Posterior cingulate gyrus (tissue), 11 donors: Measurements from ENCODE around the gene TMEM97.

Experiments
- DNase-seq, 10 donors: peaks; one replicate each; pipeline versions ENCODE4 v3.0.0 to v3.0.0-alpha.2; 2020 to 2021; ENCODE audit warnings: mixed read lengths in 3 of 10
- intact Hi-C: fragments of 100-400 bp; cut with DNase I; formaldehyde crosslinking; loops from one replicate; pipeline ENCODE4 v1.15.1; 2023

The TMEM97 gene

GRCh38 chr17:28315846-28316705 is 2.9 kb upstream of the TMEM97 start:
- DNase-seq = peak in 1 of 10 donors; percentile 38
- intact Hi-C loops = no loop called here

- intact Hi-C loops = no loop called here
- DNase-seq = peak in 1 of 10 donors; percentile 65
Observed at GRCh38 chr17:28317099-28317965, 1.7 kb upstream of the TMEM97 start.

DNA sequence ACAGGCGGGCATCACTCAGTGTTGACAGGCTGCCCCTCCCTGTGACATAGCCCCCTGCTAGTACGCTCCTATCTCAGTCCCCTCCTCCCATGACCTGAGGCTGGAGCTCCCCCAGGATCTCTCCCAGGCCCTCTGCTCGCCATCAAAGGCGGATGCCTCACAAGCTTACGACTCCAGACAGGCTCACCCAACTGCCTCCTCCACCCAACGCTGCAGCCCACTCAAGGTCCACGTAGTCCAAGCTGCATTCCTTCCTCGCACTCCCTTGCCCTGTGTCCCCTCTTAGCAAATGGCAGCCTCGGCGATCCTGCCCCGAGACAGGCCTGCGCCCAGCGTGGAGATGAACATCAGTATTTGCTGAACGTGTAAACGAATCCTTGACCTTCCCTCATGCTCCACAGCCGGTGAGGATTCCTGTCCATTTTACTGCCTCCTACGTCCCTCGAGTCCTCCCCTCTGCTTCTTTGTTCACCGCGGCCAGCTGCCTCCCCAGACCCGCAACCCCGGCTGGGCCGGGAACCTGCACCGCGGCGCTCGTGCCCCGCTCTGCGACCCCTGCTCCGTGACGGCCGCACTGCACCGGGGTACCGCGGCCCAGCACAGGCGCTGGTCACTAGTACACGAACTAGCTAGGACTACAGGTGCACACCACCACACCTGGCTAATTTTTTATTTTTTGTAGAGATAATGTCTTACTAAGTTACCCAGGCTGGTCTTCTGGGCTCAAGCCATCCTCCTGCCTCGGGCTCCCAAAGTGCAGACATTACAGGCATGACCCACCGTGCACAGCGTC is 838 bp upstream of the TMEM97 start:
- intact Hi-C loops = loop anchor here (2.0 kb wide), 1 partner anchor 17 kb away; the partner anchor contains the start of genes IFT20 and TNFAIP1
- peak in 1 of 10 donors; percentile 83 for DNase-seq

- DNase-seq = no peak
- intact Hi-C loops = loop anchor here (2.0 kb wide), 1 partner anchor 15 kb away; the partner anchor contains the start of genes IFT20 and TNFAIP1
Observed at GRCh38 chr17:28319598-28319935, 567 bp downstream of the TMEM97 start.

- no peak for DNase-seq
- intact Hi-C loops = no loop called here
Observed at GRCh38 chr17:28320215-28321061, 1.4 kb downstream of the TMEM97 start.

DNA sequence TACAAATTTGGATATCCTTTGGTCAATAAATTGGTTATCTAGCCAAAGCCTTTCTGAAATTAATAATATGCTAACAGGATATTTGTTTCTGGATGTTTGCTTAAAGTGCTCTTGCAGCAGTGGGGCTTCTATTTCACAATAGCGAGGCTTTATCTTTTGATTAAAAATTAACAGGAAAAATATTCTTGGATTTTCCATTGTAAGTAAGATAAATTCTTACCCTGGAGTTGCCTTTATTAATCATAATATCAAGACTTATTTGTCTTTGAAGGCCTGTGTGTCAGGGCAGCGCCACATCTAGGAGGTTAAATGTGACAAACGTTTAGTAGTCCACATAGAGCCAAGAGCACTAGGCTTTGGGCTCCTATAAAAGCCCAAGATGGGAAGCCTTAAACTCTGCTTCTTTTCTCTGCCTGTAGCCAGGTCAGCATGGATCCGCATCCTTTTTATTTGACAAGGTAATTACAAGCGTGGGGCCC is 5.3 kb downstream of the TMEM97 start:
- intact Hi-C loops = no loop called here
- DNase-seq = no peak

DNA sequence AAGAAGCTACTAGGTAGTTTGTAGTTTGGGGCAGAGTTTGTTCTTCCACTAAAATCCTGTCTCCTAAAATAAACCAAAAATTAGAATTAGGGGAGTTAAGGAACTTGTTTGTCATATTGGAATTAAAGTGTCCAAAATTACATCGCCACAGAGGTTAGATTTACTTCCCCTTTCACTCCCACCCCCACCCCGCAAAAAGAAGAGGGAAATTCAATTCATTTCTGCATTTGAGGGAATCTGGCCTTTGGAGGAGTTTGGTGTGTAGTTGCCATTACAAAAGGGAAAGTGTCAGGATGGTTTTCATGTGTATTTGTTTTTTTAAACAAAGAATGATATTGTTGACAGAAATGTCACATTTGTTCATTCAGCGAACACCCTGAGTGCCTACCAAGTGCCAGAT is 5.8 kb downstream of the TMEM97 start:
- no peak for DNase-seq
- intact Hi-C loops = no loop called here

- intact Hi-C loops = no loop called here
- DNase-seq = no peak
Observed at GRCh38 chr17:28325211-28325610, 6.2 kb downstream of the TMEM97 start.

GRCh38 chr17:28326114-28326513 is 7.1 kb downstream of the TMEM97 start:
- no peak for DNase-seq
- intact Hi-C loops = no loop called here

- DNase-seq = no peak
Observed at GRCh38 chr17:28327031-28327607, 8.1 kb downstream of the TMEM97 start.

GRCh38 chr17:28327709-28328108 is 8.7 kb downstream of the TMEM97 start:
- DNase-seq = no peak
- intact Hi-C loops = no loop called here

More at GRCh38 chr17:28327031-28327607, 8.1 kb downstream of the TMEM97 start:
- intact Hi-C loops = no loop called here

DNA sequence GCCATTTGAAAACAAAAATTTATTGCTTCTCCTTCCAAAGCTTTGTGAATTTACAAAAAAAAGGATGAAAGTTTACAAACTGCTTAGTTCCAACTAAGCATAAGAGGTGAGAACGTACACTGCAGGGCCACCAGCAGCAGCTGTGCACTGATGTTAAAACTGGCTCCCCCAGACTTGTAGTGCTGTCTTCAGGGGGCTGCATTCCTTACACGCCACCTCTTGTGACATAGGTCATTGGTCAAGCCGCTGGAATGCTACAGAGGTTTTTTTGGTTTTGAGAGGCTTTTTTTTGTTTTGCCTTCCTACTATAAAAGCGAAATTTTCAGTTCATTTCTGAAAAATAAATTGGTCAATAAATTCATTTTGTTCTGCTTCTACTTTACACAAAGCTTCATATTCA is 9.3 kb downstream of the TMEM97 start:
- DNase-seq = no peak

DNA sequence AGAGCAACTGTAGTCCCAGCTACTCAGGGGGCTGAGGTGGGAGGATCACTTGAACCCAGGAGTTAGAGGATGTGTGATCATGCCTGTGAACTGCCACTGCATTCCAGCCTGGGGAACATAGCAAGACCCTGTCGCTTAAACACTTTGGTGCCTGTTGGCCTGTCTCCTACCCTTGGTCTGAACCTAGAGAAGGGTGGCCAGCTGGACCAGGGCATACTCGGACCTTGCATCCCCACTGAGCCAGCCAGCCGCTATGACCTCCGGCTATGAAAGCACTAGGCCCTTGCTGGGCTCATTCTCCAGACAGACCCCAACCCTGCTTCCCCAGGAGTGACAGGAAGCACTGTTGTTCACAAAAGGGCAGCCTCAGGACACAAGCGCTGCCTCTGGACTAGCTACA is 11.7 kb downstream of the TMEM97 start:
- intact Hi-C loops = no loop called here
- DNase-seq = peak in 1 of 10 donors; percentile 46

More for the DNA sequence above, 9.3 kb downstream of the TMEM97 start:
- intact Hi-C loops = no loop called here

DNA sequence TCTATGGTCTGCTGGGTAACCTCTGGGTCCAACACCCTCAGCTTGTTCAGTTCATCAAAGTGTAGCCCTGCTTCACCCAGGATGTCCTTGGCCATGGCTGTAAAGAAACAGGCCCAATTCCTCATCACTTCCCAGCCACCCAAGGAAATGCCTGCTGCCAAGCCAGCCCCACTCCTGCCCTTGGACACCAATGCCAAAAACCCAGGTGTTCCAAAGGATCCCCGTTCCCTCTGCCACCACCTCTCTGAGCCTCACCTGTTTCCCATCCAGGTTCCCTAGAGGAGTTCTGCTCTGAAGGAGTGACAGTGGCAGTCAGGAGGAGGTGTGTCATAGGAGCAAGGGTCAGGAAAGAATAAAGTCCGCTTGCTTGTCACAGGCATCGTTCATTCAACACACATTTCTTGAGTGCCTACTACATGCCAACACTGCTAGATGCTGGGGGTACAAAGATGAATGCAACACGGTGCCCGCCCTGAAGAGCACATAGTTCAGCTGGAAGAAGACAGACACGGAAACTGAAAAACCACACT is 13.0 kb downstream of the TMEM97 start:
- intact Hi-C loops = no loop called here
- peak in 1 of 10 donors; percentile 13 for DNase-seq

DNA sequence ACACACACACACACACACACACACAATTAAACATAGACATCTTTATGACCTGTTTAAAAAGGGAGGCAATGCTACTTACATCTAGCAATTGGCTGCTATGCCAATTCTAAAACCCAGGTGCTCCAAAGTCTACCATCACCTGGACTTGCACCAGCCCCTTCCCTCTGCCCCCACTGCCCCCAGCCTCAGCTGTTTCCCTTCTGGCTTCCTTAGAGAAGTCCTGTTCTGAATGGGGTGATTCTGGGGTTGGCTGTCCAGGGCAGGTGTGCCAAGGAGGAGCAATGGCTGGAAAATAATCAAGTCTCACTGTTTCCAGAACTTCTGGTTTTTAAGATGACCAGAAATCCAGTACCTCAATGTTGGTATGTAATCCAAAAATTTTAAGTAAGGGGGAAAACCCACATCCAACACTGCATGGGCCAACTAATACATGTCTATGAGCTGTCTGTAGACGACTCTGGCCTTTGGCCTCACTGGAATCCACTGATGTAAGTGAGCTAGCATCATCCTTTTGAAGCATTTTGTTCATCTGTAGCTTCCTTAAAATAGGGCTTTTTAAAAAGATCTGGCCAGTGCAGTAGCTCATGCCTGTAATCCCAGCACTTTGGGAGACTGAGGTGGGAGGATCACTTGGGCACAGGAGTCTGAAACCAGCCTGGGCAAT is 14.2 kb downstream of the TMEM97 start:
- intact Hi-C loops = no loop called here
- peak in 1 of 10 donors; percentile 4 for DNase-seq

DNA sequence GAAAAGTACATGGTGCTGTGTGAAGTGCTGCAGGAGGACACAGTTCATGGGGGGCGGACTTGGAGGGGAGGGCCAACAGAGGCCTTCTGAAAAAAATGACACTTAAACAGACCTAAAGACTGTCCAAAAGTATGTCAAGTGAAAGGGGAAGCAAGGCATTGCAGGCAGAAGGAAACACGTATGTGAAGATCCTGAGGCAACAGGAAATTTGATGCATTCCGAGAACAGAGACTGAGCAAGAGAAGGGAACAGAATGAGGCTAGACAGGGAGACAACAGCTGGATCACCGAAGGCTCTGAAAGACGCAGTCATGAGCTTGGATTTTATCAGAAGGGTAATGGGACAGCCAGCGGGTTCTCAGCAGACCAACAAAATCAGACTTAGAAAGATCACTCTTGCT is 15.2 kb downstream of the TMEM97 start:
- intact Hi-C loops = loop anchor here (2.0 kb wide), 1 partner anchor 15 kb away; the partner anchor contains the start of gene TMEM97
- peak in 1 of 10 donors; percentile 2 for DNase-seq

GRCh38 chr17:28334666-28335200 is 15.7 kb downstream of the TMEM97 start:
- no peak for DNase-seq
- intact Hi-C loops = loop anchor here (1.0 to 2.0 kb wide), 2 partner anchors 16 to 23 kb away; partner anchors contain the start of genes POLDIP2 and TMEM97
